NCI-H524 treated with DMSO at 0.1 percent for 48 hours (cell line): Measurements from ENCODE around the gene C1orf53.
A peak's percentile ranks its signal among the peaks of the same experiment; 100 is the strongest.
"Not testable (repeated sequence)": the region's sequence is repeated elsewhere in the genome, so short reads cannot be mapped to it uniquely, and the experiment has no call there.

ENCODE experiments used
- DNase-seq: peaks from one replicate; lab custom pipeline; 2025; lab: John Stamatoyannopoulos, UW

C1orf53 gene

GRCh38 chr1:197921235-197922069 lies 19.0 kb downstream of the C1orf53 start:
- no peak for DNase-seq

- no peak for DNase-seq
These were observed 19.6 kb downstream of the C1orf53 start for GRCh38 chr1:197922070-197922390.

- DNase-seq: no peak
These were observed 20.6 kb downstream of the C1orf53 start for GRCh38 chr1:197923038-197923437.

- peak; percentile 6 for DNase-seq
These were observed 22.2 kb downstream of the C1orf53 start for GRCh38 chr1:197924516-197925123.

GRCh38 chr1:197927908-197928665 lies 25.7 kb downstream of the C1orf53 start:
- no peak for DNase-seq

GRCh38 chr1:197928849-197929336 lies 26.5 kb downstream of the C1orf53 start:
- DNase-seq: no peak

GRCh38 chr1:197933016-197933415 lies 30.6 kb downstream of the C1orf53 start:
- no peak for DNase-seq

GRCh38 chr1:197933647-197934046 lies 31.2 kb downstream of the C1orf53 start:
- no peak for DNase-seq

- DNase-seq: no peak
These were observed 35.0 kb downstream of the C1orf53 start for GRCh38 chr1:197937381-197937780.

- no peak for DNase-seq
These were observed 35.5 kb downstream of the C1orf53 start for GRCh38 chr1:197937892-197938291.

GRCh38 chr1:197939159-197939980 lies 36.9 kb downstream of the C1orf53 start:
- DNase-seq: not testable (repeated sequence)

- DNase-seq: no peak
These were observed 39.6 kb downstream of the C1orf53 start for GRCh38 chr1:197942042-197942441.

- no peak for DNase-seq
These were observed 42.1 kb downstream of the C1orf53 start for GRCh38 chr1:197944485-197944884.

- no peak for DNase-seq
These were observed 46.8 kb downstream of the C1orf53 start for GRCh38 chr1:197948926-197949899.

- DNase-seq: no peak
These were observed 48.7 kb downstream of the C1orf53 start for GRCh38 chr1:197951089-197951488.

- no peak for DNase-seq
These were observed 49.3 kb downstream of the C1orf53 start for GRCh38 chr1:197951617-197952175.

GRCh38 chr1:197953472-197953871 lies 51.0 kb downstream of the C1orf53 start:
- DNase-seq: not testable (repeated sequence)

- no peak for DNase-seq
These were observed 52.4 kb downstream of the C1orf53 start for GRCh38 chr1:197954718-197955418.

- no peak for DNase-seq
These were observed 53.3 kb downstream of the C1orf53 start for GRCh38 chr1:197955486-197956394.
